Endometrium (tissue), 2 donors: ENCODE data around the gene SLC43A3.
"Not testable (repeated sequence)": the region's sequence is repeated elsewhere in the genome, so short reads cannot be mapped to it uniquely, and the experiment has no call there.

Source experiments
- FAIRE-seq: peaks from 2 replicates; lab custom pipeline; 2012; peaks lifted over from hg19 to GRCh38; lab: Jason Lieb, UNC
- donor health status: control.
- donor health status: control.

SLC43A3 gene

DNA sequence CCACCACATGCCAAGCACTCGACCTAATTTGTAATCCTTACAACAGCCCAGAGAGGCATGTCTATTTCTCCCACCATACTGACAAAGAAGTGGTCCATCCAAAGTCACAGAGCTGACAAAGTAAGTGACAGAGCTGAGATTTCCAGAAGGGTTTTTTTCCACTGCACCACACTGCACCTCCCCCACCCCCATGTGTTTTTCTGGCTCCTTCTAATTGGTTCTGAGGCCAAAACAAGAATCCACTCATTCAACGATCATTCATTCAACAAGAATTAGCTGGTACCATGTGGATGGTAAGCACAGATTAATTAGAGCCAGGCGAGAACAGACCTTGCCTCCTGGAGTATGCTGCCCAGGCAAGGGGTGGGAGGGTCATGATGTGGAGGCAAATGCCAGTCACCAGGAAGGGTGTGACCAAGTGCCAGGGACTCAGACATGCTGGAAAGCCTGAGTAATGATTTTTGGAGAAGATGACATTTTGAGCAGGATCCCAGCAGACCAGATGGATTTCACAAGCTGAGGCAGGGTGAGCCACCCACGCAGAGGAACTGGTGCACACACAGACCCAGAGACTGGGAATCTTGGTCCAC, 21.6 kb downstream of the SLC43A3 start:
- no peak for FAIRE-seq

- no peak for FAIRE-seq
These were observed 23.1 kb downstream of the SLC43A3 start for GRCh38 chr11:57403802-57404147.

DNA sequence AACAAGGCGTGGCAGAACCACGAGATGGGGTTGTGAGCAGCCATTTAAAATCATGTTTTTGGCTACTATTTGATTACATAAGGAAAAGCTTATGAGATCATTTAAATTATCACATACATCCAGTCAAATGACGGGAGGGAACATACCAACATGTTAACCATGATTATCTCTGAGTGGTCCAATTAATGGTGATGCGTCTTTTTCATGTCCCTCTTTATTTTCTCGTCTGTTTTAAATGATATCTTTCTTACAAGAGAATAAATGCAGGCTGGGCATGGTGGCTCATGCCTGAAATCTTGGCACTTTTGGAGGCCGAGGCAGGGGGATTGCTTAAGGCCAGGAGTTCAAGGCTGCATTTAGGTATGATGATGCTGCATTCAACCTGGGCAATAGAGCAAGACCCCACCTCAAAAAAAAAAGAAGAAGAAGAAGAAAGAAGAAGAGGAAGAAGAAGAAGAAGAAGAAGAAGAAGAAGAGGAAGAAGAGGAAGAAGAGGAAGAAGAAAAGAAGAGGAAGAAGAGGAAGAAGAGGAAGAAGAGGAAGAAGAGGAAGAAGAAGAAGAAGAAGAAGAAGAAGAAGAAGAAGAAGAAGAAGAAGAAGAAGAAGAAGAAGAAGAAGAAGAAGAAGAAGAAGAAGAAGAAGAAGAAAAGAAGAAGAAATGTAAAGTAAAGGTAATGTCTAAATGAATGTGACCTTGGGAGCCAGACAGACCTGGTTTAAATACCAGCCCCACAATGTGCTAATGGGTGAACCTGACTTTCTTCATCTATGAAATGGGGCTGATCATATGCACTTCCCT, 23.7 kb downstream of the SLC43A3 start:
- FAIRE-seq, result not testable (repeated sequence)

DNA sequence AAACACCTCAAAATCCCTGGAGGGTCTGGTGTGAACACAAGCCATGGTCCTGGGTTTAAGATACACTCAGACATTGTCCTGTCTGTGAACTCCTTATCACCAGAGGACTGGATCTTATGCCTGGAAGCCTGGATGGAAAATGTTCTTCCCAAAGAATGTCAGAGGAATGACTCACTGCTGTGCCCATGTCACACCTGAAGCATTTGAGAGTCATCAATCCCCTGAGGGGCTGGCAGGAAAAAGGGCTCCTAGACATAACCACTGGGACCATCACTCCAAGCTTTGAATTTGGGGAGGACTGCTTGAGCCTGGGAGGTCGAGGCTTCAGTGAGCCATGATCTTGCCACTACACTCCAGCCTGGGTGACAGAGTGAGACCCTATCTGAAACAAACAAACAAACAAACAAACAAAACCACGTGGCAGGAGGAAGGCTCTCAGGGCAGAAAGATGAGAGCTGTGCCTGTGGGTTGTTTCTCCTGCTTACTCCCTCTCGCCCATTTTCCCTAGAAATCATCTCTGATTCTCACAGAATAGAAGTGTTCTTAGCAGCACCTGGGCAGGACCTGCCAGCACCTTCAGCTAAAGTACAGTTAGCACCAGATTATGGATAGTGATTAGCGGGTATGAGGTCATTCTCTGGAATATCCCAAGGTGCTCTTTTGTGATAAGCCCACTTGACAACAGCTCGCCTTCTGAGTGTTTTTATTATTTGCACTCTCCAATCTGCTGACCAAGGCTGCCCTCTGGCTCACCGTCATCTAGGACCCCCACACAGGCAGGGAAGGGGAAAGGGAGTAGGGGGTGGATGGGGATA, 24.5 kb downstream of the SLC43A3 start:
- no peak for FAIRE-seq

DNA sequence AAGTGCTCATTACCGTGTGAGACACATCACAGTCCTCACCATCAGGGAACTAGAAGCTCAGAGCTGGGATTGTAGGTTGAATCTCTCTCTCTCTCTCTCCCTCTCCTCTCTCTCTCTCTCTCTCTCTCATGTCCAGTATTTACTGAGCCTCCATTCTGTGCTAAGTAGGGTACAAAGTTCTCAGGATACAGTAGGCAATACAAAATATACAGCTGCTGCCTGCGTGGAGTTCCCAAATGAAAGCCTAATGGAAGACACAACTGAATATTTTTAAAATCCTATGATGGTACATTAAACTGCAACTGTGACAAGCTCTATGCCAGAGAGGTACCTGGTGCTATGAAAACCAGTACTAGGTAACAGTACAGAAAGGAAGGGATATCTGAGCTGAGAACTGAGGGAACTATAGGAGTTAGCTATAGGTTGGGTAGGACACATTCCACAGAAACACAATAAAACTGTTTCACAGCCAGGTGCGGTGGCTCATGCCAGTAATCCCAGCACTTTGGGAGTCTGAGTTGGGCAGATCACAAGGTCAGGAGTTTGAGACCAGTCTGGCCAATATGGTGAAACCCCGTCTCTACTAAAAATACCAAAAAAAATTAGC, 26.8 kb downstream of the SLC43A3 start:
- FAIRE-seq, result no peak

GRCh38 chr11:57399221-57399620, 27.7 kb downstream of the SLC43A3 start:
- no peak for FAIRE-seq

DNA sequence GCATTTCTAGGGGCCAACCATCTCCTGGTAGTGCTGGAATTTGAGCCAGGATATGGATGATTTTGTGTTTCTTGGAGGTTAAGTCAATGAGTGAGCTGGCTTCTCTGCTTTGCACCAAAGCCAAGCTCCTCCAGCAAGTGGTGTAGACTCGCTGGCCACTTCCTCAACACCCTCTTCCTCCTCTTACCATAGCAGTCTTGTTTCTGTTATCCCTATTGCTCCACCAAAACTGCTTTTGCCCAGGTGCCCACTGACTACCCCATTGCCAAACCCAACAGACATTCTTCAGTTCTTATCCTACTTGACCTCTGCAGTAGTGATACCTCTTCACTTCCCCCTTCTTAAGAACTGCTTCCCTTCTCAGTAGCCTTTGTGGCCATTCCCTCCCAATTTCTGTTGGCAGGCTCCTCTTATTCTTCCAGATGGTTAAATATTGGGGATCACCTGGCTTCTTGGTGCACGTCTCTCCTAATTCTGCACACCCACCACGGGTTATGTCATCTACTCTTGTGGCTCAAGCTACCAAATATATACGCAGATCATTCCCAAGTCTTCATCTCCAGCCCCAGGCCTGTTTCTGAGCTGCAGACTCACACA, 29.4 kb downstream of the SLC43A3 start:
- FAIRE-seq, result no peak

DNA sequence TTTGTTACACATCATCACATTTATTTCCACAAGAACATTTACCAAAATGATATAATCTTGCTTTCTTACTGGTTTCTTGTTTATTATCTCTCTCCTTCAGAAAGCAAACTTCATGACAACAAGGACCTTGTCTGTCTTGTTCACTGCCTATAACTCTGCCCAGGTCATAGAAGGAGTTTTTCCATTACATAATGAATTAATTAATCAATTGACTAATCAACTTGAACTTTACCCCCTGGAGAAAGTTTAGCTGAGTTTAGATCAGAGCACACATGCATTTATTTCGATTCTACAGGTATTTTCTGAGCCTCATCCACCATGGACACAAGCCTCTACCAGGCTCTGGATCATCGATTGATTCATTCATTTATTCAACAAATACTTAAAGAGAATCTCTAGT, 30.2 kb downstream of the SLC43A3 start:
- no peak for FAIRE-seq

DNA sequence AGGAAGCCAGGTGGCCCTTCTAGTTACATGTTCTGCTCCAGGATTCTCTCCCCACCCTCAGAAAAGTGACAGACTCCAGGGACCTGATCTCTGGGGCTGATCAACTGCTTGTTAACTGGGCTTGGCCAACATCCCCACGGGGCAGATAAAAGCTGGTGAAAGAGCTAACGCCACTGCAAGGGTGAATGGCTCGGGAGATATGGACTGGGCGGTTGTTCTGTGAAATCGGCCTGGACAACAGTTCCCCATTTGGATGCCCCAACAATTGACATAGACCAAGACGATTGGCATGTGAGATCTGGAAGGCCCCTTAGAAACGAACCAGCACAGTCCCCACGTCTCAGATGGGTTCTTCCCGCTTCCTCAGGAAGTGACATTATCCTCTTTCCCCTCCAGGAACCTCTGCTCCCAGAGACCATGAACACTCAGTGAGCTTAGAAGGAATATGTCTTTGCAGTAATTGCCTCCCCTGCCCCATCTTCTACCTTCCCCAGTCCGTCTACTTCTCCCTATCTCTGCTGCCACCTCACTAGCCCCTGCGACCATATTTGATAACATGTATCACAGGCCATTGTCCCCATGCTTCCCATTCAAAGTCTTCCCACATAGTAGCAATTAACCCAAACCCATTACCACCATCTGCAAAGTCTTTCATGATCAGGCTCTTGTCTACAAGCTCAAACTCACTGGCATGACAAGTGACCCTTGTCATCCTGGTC, 30.9 kb downstream of the SLC43A3 start:
- no peak for FAIRE-seq

- FAIRE-seq, result no peak
These were observed 32.5 kb downstream of the SLC43A3 start for GRCh38 chr11:57394203-57394965.

DNA sequence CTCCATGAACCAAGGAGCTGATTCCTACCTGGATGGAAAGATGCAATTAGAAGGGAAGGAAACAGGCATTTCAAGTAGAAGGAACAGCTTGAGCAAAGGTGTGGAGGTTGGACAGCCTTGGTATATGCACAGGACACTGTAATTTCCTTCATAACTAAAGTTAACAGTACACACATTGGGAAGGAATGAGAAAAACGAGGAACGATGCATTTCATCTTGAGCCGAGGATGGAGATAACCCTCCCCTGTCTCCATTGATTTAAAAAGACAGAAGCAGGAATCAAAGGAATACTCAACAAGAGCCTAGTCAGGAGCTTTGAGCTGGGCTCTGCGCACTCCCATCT, 34.2 kb downstream of the SLC43A3 start:
- no peak for FAIRE-seq

- no peak for FAIRE-seq
These were observed 34.7 kb downstream of the SLC43A3 start for GRCh38 chr11:57392066-57392762.

GRCh38 chr11:57391539-57391938, 35.4 kb downstream of the SLC43A3 start:
- no peak for FAIRE-seq

DNA sequence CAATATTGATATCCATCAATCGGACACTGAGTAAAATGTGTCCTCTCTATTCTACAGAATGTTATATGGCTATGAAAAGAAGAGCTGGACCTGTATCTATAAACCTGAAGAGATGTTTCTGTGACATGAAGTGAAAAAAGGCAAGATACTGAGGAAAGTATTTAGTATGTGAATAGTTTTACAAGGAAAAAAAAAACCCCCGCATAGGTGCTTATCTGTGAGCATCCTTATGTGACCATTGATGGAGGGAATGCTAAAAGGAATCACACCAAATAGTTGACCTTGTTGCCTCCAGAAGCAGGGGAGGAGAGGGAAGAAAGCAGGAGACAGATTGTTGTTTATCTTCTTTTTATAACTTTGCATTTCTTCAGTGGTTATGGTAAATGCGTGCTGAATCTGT, 35.8 kb downstream of the SLC43A3 start:
- no peak for FAIRE-seq

DNA sequence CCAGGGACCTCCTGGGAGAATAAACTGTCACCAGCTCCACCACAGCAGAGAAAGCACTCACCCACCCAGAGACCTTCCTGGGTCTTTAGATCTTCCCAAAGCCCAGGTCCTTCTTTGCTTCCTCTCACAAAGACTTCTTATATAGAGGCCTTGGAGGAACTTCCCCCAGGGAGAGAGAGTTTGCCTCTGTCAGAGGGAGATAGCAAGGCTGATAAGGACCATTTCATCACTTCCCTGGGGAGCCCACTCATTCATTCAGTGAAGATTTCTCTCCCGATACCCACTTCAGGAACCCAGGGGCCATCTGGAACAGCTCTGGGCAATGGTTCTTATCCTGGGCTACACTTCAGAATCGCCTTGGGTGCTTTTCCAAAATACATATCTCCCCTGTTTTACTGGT, 36.4 kb downstream of the SLC43A3 start, which contains the start of gene PRG2:
TSS of gene PRG2 (minus strand) at position 116 of the 400 bp plus-strand sequence. CDS start 706 bp downstream, outside the sequence.
- FAIRE-seq, result no peak

GRCh38 chr11:57387289-57388030, 39.5 kb downstream of the SLC43A3 start:
- FAIRE-seq, result no peak

DNA sequence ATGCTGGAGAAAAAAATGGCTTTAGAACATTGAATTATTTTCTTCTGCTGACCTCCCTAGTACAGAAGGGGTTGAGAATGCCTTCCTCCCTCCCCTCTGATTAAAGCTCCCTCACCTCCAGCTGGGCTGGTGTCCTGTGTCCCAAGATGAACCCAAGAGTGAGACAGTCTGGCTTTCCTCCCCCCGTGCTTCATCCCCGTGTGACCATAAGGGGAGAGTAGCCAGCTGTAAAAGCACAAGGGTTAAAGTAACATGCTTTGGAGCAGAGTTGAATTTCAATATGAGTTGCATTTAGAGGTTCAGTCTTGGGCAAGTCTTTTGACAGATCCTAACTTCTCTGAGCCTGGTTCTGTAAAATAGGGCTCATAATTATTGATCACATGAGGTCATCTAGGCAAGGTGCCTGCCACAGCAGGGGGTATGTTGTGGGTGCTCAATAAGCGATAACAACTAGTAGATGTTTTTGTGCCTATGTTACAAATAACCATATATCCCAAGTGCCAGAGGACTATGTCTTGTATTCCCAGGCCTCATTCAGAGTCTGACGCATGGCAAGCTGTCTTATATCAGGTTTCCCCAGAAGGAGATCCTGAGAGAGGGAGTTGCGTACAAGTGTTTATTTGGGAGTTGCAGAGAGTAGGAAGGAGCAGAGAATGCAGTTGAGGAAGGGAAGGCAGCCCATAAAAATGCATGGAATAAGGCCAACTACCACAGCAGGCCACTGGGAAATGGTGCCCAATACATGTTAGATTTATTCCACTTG, 40.6 kb downstream of the SLC43A3 start:
- no peak for FAIRE-seq

DNA sequence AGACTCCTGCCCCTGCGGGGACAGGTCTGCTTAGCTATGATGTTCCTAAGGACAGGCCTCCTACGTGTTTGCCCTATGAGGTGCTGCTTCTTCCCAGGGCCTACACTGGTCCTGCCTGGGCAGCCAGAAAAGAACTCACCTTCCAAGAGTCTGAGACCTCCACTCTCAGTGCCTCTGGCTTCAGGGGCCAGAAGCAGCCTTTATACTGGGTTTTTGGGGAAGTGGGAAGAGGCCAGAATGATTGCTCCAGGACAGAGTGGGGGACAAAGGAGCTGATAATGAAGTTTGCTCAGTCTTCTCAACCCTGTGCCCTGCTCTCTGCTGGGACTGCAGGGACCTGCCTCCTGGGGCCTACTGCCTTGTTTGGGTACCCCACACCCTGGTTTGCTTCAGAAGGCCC, 45.9 kb downstream of the SLC43A3 start, which contains the start of gene PRG3:
TSS of gene PRG3 (minus strand) at position 176 of the 400 bp plus-strand sequence. CDS start 442 bp downstream, outside the sequence.
- FAIRE-seq, result no peak

GRCh38 chr11:57379732-57380131, 47.2 kb downstream of the SLC43A3 start:
- no peak for FAIRE-seq
